GOT3 (cell line): ENCODE measurements around the gene AMER2.

Experiments
- DNase-seq: peaks from one replicate; lab custom pipeline; 2025; ENCODE audit warnings: mixed read lengths; lab: John Stamatoyannopoulos, UW

The AMER2 gene, protein sequence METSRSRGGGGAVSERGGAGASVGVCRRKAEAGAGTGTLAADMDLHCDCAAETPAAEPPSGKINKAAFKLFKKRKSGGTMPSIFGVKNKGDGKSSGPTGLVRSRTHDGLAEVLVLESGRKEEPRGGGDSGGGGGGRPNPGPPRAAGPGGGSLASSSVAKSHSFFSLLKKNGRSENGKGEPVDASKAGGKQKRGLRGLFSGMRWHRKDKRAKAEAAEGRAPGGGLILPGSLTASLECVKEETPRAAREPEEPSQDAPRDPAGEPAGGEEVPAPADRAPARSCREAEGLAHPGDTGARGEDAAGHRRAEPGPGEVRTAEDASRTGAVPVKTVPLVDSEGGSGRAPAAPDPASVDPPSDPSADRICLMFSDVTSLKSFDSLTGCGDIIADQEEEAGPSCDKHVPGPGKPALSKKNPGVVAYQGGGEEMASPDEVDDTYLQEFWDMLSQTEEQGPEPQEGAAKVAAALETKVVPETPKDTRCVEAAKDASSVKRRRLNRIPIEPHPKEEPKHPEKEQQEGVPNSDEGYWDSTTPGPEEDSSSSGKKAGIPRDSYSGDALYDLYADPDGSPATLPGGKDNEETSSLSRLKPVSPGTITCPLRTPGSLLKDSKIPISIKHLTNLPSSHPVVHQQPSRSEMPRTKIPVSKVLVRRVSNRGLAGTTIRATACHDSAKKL

DNA sequence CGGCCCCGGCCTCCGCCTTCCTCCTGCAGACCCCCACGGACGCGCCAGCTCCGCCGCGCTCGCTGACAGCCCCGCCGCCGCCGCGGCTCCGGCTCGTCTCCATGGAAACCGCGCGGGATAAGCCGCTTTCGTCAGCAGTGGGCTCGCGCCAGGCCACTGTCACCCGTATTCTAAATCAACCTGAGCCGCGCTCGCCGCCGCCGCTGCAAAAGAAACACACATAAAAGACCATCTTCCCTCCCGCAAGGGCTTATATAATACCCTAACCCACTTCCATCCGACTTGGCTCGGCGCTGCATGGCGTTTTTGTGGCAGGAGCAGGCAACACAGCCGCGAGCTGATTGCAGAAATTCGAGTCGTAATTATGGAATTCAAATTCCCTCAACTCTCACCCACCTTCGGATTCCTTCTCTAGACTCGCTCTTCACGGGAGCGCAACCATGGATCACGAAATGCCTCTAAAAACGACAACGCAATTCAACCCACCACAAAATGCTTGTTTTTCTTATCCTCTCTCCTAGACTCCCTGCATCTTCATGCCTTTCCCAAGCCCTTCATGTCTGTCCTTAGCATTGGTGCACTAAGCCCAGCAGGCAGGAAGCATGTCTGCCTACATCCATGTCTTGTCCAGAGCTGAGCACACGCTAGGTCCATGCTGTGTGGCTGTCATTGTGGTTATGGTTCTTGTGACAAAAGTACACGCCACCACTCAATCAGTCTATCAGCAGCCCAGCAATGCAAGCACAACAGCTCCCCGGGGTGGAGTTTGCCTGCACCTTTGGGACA is at the start of gene AMER2:
AMER2 (minus strand) TSS at position 772 of the 786 bp plus-strand sequence; CDS start at position 103, 669 bp downstream.
- no peak for DNase-seq

DNA sequence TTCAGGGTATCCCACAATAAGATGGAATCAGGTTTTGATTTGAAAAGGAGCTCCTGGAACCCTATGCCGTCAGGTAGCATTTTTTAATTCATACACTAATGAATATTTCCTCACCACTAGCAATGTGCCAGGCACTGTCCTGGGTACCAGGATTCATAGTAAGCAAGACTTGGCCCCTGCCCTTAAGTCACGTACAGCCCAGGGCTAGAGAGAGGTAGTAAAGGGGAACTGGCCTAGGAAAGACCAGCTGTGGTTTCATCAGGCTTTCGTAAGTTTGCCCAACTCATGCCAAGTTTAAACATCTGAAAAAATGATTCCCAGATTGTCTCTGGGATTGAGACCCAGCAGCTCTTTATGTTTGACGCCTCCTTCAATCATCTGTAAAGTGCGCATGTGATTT is 45.9 kb upstream of the AMER2 start:
- DNase-seq, result no peak

DNA sequence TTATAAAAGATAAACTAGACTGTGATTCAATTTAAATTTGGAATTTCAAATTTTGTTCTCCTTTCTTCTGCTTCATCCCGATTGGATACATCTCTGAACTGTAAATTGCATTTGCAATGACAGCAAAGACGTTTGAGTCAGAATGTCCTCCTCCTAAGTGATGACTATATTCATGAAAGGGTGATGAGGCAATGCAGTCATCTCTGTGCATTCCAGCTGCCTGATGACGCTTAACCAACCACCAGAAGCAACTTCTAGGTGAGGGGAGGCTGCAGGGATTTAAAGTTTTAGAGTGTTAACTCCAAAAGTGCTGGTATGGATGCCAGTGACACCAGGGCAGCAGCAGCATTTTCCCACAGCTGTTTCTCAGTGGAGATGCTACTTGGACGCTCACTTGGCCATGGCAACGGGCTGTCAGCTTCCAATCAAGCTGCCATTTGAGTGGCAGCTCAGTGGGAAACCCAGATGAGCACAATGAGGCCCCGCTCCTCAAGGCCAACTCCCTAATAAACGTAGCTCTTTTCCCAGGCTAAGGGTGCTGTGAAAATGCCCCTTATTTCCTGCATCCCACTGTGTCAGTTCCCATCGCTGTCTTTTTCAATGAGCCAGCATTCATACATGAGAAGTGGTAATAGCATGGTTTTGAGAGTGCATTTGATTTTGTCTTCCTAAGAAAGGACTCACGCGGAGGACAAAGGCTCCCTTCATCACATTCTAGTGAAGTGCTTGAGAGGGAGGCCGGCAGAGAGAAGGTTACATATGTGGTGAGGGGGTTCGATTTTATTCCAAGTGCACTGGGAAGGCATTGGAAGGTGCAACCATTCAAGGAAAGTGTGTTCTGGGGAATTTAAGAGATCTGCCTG is 45.2 kb upstream of the AMER2 start:
- DNase-seq, result no peak

DNA sequence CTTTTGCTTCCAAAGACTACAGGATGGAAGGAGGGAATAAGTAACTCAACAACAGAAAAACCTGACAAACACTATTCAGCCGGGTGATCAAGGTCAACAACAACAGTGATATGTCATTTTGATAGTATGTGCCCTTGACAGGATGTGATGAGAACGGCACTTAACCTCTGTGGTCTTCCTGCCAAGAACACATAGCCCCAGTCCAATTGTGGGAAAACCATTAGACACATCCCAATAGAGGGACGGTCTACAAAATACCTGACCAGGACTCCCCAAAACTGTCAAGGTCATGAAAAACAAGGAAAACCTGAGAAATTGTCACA is 43.1 kb upstream of the AMER2 start:
- DNase-seq, result no peak

DNA sequence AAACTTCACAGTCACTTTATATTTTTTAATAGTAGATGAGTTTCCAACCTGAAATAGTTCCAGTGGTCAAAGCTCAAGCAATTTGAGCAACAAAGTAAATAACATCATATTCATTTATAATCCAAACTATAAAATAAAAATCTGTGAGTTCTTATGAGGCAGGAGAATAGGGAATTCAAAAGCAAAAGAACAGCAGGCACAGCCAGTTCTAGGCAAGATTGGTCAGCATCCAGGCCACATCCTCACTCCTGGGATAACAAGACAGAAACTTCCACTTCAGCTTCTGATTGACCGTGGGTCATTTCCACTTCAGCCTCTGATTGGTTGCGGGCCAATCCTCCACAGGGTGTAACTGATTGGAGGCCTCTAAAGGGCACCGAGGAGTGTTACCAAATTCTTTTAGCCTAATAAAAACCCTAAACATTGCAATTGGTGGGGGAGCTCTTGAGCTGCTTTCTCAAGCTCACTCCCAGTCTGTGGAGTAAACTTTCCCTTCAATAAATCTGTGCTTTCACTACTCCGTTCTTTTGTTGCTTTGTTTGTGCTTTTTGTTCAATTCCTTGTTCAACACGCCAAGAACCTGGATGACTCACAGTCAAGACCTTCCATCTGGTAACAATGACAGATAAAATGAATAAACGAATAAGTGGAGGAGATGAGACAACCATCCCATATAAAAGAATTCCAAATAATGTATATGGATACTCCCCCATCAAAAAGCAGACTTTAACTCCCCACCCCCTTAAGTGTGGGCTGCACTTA is 42.6 kb upstream of the AMER2 start:
- no peak for DNase-seq

DNA sequence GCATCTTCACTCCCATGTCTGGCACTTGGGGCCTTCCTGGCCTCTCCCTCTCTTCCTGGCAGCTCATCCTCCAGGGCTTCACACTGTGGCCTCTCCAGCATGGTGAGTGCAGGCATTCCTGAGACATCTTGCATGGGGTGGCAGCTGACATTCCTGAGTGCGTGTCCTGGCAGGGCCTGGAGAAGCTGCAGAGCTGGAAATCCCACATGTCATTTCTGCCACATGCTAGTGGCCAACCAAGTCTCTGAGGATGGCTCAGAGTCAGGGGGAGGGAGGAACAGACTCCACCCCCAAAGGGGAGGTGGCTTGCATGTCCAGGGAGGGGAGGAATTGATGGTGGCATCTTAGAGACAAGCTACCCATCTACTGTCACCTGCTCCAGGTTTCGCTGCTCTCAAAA is 41.6 kb upstream of the AMER2 start:
- DNase-seq, result no peak

DNA sequence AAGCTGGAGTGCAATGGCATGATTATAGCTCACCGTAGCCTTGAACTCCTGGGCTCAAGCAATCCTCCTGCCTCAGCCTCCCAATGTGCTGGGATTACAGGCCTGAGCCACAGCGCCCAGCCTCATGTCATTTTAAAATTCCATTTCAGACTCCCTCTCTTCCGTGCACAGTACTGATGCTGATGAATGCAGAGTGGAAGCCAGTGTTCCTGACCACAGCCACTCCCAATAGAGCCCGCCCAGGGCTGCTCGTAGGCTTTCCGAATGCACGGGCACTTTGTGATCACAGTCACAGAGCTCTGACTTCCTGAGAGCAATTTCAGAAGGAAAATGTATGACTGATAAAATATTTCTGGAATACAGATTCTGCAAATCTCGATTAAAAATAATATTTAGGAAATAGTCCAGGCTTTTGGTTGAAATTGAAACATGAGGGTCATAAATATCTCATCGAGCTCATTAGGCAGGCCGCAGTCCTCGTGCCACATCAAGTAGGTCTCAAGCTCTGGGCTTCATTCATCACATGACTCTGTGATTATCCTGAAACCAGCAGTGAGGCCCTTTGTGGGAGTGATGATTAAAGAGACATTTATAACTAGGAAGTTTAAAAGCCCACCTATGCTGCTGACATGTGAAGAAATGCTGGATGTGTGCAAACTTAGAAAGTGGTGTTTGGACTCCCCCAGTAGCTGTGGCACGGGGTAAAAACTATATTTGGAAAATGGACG is 38.9 kb upstream of the AMER2 start:
- no peak for DNase-seq

DNA sequence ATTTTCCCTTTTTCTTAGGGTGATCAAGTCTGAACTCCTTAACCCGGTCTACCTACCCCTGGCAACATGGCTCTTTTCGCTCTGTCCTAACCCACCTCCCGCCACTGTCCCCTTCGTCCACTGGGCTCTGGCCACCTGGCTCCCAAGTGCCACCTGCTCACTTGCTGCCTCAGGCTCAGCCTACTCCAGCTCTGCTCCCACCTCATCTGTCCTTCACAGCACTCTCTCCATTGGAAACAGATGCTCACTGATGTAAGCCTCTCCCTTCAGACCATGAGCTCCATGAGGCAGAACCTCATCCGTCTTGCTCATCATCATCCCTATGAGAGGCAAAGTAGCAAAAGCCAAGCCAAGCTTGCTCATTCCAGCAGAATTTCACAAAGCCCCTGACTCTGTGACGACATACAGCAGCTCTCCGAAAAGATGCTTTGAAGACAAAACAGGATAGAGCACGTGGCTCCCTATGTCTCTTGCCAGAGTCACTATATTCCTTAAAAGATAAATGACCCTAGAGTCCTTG is 35.3 kb upstream of the AMER2 start:
- DNase-seq, result no peak

DNA sequence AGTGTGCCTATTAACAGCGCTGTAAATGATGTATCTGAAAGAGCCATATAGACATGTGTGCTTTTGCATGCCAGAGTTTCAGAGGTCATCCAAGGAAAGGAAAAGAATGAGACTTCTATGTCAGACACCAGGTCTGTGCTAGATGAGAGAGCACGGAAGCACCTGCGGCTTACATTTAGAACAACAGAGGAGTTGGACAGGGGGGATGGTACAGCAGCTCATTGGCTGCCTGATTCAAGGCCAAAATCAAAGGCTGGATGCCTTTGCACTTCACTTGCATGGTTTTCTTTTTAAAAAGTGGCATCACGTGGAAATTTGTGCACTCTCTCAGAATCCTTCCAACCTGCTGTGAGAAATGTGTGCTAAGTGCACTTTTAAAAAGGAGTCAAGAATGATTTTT is 32.8 kb upstream of the AMER2 start:
- DNase-seq, result no peak

DNA sequence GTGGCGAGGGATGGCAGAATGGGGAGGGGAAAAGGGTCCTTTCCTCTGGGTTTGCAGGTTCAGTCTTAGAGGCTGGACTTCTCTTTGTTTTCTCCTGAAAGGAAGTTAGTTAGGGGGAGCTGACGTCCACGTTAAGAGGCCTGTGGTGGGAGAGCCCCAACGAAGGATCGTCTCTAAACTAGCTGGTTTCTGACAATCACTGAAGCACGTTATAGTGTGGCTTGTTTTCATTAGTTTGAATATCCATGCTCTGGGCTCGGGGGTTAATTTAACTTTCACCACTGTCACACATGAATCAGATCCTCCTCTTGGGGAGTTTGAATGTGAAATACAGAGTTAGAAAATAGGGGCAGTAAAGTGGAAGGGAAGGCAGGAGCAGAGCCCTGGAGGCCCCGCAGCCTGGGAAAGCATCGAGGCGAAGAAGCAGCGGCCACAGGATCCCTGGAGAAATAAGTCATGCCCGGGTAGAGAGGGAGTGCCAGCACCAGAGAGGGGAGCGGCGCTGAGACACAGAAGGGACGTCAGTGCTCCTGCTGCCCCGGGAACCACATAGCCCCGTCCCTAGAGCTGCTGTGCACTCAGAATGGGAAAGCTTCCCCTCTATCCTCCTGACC is 31.1 kb upstream of the AMER2 start:
- DNase-seq, result no peak

DNA sequence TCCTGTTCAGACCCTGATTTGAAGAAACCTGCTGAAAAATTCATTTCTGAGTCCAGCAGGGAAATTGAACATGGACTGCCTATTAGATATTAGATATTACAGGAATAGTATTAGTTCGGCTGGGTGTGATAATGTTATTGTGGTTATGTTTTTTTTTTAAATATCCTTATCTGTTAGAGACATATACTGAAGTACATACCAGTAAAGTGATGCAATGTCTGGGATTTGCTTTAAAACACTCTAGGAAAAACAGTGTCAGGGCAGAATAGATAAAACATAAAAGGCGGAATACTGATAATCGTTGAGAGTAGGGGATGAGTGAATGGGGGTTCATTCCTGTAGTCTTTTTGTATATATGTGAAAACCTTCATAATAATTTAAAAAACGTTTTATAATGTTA is 28.7 kb upstream of the AMER2 start:
- DNase-seq, result no peak

DNA sequence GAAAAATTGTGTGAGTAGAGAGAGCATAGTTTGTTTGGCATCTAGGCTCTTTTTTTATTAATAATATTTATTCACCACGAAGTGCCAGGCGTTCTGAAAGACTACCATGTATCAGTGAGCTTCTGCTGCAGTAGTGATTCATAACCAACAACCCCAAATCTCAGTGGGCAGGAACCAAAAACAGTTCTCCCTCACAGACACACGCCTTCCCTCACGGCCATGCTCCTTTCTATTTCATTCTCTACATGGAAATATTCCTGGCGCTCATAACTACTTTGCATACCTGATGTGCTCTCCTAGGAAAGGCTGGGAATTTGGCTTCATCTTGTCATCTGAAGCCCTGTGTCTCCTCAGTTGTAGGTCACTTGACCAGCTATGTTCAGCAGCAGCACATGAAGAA is 26.6 kb upstream of the AMER2 start:
- no peak for DNase-seq

DNA sequence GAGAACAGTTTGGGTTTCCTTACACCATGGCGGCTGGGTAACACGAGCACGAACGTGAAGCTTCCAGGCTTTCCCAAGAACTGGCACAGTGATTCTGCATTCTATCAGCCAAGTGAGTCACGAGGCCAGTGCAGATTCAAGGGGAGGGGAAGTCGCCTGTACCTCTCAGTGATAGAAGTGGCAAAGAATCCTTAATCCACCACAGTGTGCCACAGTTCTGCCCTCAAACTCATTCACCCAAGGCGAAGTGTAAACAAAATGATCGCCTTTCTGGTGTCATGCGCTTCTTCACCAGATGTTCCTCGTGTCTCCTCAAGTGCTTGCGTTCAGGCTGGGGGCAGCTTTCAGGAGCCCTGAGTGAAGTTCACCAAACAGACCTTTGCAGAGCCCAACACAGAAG is 24.9 kb upstream of the AMER2 start:
- no peak for DNase-seq

DNA sequence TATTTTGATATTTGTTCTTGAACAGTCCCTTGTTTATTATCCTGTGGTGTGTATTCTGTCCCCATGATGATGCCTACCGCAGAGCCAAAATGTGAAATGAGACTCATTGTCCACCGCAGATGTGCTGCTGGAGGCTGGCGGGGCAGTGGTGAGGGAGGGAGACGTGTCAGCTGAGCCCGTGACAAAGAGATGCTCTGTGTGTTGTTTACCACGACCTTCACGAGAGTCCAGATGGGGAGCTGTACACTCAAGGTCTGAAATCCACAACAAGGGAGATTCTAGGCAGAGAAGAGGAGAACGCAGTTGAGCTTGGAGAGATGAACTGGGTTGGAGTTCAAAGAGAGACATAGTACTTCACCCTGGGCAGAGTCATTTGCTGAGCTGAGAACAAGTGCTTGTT is 20.8 kb upstream of the AMER2 start:
- no peak for DNase-seq

DNA sequence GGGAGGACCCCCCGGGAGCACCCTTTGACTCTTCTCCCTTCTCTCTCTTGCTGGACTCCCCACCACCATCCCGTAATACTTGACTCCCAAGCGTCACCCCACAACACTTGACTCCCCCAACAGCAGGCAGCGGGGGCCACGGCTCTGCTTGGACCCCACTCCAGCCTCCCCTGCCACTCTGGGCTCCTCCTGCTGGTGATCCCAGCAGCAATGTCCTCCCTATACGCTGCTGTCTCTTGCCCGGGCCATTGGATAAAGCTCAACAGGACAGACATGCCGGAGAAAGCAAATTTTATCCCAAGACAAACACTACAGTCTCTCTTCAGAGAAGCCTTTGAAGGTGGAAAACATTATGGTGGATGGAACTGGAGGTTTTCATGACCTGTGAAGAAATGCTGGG is 20.4 kb upstream of the AMER2 start:
- DNase-seq, result no peak

DNA sequence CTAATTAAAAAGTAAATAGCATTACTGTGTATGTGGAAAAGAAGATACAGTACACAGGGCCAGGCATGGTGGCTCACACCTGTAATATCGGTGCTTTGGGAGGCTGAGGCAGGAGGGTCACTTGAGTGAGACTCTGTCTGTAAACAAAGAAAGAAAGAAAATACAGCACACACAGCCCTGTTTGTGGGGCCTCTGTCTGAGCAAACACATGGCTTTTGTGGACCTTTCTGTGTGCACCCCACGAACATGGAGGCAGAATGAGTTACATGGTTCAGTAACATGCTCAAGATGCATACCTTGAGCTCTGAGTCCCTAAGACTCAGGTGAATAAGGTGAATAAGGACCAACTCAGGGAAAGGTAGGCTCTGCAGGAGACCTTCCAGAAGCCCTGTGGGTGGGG is 20.0 kb upstream of the AMER2 start:
- DNase-seq, result no peak

DNA sequence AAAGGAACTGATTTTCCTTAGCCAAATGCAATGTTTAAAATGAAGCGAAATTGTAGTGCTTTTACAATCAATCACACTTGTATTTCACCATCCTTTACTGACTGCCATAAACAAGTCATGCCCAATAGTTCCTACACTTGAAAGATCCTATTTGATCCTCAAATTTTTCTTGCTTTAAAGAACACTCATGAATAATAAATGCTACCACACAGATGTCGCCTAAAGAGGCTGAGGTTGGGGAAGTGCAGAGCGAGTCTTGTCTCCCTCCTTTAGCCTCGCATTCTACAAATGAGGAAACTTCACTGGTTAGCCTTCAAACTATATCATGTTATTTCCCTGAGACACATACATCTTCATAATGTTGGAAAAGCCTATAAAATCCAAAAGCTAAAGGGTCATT is 18.7 kb upstream of the AMER2 start:
- DNase-seq, result no peak

DNA sequence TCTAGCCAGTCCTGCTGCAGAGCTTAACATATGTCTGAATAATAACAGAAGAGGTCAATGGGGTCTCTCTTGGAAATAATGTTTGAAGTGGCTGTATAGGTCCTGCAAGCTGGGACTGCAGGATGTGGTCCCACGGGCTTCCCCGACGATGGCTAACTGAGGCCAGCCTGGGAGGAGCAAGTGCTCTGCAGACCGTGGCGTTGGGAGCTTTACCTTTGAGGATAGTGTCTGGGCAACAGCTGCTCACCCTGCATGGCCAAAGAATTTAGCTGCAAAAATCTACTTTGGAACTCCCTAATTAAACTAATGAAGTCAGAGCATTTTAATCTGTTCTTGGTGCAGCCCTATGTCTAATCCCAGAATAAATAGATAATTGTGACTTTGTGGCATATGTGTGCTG is 18.2 kb upstream of the AMER2 start:
- DNase-seq, result no peak

DNA sequence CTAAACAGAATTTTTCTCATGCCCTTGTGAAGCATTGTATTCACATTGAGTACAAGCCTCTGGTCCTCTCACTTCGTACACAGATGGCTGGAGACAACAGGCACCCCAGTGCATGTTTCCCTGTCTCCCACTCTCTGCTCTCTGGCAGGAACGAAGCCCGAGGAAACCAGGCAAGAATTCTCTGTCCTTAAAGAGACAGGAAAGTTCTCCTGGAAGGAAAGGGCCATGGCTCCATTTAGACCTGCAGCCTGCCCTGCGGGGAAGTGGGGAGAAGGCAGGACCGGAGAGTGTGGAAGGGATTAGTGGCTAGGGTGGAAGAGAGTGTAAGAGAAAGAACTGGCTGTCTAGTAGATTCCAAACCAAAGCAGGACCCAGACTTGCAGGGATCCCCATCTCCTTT is 15.5 kb upstream of the AMER2 start:
- DNase-seq, result no peak

DNA sequence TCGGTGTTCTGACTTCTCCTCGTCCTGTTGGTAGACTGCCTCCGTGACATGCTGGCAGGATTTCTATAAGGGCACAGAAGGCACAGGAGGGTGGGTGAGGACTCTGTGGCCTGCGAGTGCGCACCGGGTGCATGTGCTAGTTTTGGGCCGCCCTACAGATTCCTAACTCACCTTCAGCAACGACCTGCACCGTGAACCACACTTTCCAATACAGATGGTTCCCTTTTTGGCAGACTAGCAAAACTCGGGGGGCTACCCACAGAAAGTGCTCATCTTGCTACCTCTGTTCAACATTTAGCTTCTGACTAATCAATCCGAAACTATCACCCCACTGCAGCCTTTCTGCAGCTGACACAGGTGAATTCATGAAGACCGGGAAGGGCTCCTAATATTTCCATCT is 14.1 kb upstream of the AMER2 start:
- DNase-seq, result no peak
